Stimulated activated CD8-positive, alpha-beta memory T cell treated with anti-CD3 and anti-CD28 coated beads, Interleukin-2, amount 100 ng/mL, for 48 hours (primary cell): ENCODE data around the gene IFNG.
"Not testable (repeated sequence)": the region's sequence is repeated elsewhere in the genome, so short reads cannot be mapped to it uniquely, and the experiment has no call there.

ENCODE experiments used
- DNase-seq, 2 donors: peaks; one replicate each; pipeline ENCODE4 v3.0.0-alpha.2; 2020; ENCODE audit warnings: low read depth in 2 of 2

Gene IFNG

DNA sequence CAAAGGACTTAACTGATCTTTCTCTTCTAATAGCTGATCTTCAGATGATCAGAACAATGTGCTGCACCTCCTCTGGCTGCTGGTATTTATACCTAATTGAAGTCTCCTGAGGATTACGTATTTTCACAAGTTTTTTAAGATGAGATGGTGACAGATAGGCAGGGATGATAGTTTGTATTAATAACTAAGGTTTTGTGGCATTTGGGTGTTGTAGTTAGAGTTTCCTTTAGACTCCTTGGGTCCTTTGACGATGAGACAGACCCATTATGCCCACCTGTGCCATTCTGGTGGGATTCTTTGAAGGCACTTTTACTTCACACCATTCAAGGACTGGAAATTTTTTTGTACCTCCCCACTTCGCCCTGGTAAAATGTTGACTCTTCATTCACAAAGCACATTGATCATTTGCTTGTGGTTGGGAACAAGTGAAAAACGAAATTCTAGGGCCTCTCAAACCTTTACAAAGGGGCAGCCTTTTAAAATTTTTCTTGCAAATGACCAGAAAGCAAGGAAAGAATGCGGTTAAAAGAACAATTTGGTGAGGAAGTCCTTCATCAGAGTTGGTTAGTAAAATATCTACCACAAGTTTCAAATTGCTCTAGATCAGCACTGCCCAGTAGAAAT, at the start of gene IFNG:
TSS of gene IFNG (minus strand) at position 60 of the 624 bp plus-strand sequence. CDS start 125 bp downstream, outside the sequence.
- DNase-seq, result no peak

DNA sequence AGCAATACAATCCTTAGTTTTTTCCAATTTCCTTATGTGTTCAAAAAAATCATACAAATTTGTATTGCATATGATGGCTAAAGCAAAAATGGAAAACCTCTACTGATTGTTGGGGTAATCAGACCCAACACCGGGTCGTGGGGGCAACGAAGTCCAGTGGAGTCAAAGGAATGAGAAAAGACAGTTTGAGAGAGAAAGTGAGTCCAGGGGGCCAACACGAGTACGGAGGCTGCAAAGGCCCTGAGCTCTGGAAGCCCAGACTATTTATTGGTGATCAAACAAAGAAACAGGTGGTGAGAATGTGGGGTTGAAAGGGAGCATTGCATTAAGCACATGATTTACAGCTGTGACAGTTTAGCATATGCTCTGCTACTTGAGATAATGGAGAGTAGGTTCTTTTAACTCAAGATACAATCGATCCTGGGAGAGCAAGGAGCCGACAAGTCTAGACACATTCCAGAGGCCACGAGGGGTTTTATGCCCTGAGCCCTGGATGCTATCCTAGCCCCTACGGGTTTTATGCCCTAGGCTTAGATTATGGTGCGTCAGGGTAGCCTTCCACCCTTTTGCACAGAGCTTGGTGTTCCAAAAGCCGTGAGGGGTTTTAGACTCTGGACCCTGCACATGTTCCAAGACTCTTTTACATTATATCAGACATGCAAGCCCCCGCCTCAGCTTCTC, 49.6 kb upstream of the IFNG start:
- not testable (repeated sequence) for DNase-seq

DNA sequence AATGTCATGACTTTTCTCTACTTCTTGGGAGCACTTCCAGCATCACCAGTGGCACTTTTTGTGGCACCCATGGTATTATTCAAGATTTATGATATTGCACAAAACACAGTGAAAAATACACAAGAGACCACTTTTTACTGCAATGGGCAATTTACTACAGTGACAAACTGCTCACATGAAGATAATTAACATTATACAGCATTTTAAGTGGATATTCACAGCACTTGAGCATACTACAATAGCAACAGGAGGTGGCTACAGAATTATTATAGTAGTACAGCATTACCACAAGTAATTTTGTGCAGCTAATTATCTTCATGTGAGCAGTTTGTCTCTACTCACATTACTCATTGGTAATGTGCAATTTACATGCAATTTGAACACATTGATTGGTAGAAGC, 47.7 kb upstream of the IFNG start:
- DNase-seq, result no peak

DNA sequence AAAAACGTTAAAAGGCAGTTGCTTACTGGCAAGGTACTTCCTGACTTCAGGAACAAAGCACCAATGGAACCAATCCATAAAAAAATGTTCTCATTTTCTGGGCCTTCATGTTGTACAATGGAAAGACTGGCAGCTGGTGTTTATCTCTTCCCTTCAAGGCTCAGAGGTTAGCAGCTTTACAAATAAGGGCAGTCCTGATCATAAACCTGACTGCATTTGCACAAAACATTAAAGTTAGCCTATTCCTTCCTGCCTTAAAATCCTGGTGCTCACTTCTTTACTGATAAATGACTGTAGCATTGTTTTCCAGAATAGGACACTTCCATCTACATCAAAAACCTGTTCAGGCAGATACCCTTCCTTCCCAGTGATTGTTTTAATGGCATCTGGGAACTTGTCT, 46.9 kb upstream of the IFNG start:
- DNase-seq, result no peak

DNA sequence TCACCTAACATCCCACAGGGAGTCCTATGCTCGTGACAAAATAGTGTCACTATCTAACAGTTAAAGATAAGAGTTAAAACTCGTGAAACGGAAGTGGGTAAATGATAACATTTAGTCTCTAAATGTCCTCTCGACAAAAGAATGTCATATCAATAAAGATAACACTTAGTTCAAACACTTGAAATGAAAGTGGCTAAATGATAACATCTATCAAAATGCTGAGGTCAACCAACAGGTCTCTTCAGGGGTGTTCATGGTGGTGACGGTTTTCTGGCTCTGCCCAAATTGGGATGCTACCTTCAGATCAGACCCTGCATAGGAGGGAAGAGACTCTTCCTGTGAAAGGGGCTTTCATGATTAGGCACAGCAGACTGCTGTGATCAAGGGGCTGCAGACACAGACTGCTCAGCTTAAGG, 43.9 kb upstream of the IFNG start:
- no peak for DNase-seq

DNA sequence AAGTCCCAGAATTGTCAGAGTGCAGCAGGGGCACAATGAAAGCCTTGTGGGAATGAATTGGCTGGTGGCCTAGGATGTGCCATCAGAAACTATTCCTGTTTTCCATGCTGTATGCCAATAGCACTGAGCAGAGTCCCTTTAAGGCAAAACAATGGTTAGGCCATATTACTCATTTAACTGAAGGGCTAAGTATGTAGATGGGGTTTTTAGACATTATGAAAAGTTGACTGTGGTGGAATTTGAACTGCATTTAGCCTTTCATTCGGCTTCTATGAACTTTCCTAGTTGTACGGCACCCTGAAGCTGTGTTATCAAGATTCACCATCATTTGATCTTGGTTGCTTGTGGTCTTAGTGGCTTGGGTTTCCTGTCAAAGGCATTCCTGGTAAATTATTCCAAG, 41.3 kb upstream of the IFNG start:
- no peak for DNase-seq

DNA sequence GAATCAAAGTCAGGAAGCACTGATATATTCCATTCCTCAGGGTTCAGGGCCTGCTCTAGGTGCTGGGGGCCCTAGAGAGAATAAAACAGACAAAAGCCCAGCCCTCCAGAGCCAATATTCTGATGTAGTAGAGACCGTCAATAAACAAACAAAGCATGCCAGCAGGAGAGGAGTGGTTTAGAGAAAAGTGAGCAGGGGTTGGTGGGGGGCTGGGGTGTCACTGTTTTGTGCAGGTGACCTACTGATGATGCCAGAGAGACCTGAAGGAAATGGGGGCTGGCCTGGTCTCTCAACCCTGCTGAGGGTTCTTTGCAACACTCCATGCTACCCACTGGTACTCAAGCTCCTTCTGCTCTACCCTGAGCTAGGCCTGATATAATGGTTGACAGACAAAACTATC, 39.6 kb upstream of the IFNG start:
- no peak for DNase-seq

DNA sequence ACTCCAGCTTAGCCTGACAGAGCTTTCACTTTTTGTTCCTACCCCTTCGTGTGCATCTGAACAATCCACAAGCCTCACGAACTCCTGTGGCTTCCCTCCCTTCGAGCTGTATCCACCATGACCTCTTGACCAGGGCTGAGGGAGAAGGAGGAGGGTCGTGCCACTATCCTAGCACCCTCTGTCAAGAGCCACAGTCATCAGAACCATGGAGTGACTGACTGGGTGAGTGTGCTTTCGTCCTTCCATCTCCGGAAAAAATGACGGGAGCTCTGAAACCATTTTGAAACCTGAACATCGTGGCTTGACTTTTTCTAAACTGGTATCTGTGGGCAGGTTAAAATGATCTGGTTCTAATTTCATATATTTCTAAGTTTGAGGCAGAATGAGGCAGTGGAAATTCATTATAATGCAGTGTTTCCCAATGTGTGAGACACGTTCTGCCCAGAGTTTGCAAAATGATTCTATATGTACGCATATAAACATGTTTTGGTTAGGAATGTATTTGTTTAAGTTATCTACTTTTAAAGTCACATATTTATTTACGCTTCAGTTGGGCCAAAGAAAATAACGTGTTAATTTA, 39.1 kb upstream of the IFNG start:
- no peak for DNase-seq

DNA sequence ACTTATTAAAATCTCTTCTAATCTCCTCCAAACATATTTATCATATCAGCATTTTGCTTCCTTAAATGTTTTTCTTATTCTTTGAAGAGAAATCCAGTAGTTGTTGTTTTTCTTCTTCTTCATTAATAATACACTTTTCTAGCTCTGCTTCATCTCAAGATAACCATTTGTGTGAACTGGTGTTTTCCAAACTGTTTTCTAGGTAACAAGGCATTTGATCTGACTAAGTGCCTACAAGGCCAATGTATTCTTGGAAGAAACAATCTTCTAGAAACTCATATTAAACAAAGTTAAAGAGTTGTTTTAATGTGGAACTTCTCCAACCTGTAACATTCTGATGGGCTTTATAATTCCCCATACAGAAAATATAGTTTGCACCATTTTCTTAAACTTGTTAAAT, 30.8 kb upstream of the IFNG start:
- no peak for DNase-seq

DNA sequence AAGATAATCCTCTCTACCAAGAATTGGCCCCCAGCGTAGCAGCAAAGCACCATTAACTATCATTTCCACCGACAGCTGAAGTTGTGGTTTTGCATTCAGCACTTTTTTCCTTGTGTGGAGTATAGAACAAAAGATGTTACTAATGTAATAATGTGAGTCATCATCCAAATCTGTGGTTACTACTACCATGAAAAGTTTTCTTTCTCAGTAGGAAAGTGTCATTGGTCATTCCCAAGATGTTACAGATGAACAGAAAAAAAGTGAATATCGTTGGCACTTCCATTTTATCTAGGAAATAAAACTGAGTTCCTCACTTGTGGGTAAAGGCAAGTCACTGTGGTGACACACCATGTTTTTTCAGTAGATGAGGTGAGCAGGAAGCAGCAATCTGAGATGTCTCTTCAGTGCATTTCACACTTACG, 30.3 kb upstream of the IFNG start:
- no peak for DNase-seq

DNA sequence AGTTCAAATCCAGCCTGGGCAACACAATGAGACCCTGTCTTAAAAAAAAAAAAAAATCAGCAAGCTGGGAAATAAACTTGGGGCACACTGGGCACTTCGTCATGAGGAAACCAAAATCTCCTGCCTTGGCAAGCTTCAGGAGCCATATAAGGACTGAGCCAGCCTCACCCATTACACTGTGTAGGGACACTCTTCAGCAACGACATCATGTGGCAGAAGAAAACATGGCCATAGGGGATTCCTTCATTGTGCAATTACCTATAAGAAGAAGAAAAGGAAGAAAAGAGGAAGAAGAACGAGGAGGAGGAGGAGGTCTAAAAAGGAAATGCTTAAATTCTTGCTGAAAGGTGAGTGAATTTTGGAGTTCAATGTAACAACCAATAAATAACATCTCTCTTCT, 26.1 kb upstream of the IFNG start:
- no peak for DNase-seq

DNA sequence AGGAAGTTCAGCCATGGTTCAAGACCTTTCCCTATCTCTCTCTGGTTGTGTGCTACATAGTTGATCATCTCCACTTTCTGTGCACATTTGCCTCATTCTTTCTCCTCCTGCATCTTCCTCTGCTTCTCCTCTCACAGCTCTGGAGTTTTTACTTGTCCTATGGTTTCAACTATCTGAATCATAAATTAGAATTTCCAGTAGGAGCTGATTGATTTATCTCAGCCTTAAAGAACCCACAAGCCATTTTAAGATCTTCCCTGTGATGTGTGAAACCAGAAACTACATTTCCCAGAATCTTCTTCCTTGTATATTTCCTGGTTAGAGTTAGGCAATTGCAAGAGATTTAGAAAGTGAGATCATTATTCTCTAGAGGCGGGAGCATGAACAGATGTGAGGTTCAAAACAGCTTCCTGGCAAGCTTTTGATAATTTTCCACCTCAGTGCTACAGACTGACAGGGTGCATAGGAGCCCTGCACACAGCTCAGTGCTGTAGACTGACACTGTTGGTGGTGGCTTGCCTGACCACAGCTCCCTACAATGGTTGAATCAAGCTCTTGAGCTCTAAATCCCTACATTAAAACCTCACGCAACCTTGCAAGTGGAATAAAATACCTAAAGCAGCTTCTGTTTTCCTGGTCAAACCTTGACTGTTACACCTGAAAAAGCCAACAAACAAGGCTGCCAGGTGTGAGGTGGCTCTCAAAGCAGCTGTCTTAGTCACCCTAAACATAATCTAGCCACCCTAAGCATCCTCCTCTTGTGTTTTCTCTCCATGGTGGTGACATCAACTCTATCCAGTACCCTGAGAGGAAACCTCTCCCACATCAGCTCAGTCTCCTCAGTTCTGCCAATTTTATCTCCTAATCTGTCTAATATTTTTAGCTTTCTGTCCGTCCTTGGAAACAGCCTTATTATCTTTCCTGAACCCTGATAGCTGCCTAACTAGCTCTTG, 21.5 kb upstream of the IFNG start:
- DNase-seq, result no peak

DNA sequence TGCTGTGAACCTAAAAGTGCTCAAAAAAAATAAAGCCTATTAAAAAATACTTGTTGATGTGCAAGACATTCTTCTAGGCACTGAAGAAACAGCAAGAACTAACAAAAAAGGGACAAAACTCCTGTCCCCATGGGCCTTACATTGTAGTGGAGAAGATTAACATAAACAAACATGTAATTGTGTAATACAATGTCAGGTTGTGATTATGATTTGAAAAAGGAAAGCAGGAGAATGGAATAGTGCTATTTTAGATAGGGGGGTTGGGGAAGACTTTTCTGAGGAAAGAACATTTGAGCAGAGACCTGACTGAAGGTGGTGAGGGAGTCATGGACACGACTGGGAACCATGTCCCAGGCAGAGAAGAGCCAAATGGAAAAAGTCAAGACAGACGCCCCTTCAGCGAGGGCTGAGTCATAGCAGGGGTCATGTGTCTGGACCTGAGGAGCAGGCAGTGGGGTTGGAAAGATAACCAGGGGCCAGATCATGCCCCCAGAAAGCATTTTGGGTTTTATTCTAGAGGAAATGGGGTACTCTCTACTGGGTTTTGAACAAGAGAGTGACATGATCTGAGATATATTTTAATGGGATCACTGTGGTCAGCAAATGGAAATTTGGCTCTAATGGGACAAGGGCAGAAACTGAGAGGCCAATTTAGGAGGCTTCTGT, 19.4 kb upstream of the IFNG start:
- DNase-seq, result no peak

DNA sequence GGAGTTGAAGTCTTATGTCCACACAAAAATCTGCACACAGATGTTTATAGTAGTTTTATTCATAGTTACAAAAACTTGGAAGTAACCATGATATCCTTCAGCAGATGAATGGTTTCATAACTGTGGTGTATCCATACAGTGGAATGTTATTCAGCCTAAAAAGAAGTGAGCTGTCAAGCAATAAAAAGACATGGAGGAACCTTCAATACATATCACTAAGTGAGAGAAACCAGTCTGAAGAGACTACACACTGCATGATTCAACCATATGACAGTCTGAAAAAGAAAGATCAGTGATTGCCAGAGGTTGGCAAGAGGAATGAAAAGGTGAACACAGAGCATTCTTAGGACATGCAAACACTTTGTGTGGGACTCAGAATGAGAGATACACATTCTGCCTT, 18.6 kb upstream of the IFNG start:
- DNase-seq, result no peak

DNA sequence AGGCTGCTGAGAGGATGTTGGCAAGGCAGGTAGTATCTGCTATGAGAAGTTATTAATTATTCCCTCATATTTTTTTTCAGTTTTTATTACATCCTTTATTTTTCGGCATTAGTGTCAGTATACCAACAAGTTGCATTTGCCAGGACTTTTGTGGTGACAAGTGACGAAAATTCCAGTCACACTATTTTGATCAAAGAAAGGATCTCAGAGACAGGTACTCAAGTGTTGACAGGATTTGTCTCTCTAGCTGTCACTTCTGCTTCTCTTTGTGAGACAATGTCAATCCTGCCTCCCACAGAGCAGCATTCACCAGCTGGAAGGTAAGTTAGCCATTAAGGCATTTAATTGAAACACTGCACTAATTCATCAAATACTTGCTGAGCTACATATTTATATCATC, 18.0 kb upstream of the IFNG start:
- DNase-seq, result no peak

DNA sequence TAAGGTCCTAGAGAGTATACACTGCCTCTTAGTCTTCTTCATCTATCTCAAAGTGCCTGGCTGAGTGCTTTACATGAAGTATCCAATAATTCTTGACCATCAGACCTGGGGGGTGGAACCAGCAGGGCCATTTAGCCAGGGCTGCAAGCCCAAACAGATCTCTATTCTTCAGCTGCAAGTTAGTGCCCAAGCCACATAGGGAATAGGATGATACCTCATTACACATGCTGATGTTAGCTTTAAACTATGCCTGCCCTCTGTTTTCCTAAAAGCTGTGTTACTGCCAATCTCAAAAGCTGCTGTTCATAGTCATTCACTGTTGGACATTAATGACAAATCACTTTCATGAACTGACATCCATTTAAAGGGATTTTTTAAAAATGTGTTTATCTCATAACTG, 16.7 kb upstream of the IFNG start:
- no peak for DNase-seq

DNA sequence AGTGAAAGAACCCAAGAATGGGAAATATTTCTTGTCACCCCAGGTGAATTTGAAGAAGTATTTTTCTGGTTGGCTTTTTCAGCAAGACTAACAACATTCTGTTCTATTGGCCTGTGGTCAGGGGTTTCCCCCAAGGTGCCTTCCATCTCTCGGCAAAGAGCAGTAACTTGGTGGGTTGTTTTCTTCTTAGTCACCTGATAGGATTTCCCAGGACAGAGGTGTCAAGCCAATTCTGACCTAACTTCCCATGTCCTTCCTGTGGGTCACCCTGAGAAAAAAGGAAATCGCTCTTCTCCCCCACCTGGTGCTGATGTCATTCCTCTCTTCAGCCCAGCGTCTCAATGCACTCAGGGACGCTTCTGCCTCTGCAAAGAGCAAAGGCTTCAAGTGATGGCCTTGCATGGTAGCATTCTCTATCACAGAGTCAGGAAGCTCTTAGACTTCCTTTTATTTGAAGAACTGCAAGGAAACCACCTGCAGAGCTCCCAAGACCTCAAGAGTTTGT, 16.1 kb upstream of the IFNG start:
- DNase-seq, result peak; percentile 33 to 44

DNA sequence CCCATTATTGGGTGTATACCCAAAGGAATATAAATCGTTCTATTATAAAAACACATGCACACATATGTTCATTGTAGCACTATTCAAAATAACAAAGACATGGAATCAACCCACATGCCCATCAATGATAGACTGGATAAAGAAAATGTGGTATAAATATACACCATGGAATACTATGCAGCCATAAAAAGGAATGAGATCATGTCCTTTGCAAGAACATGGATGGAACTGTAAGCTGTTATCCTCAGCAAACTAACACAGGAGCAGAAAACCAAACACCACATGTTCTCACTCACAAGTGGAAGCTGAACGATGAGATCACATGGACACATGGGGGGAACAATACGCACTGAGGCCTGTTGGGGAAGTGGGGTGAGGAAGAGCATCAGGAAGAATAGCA, 15.2 kb upstream of the IFNG start:
- not testable (repeated sequence) for DNase-seq

DNA sequence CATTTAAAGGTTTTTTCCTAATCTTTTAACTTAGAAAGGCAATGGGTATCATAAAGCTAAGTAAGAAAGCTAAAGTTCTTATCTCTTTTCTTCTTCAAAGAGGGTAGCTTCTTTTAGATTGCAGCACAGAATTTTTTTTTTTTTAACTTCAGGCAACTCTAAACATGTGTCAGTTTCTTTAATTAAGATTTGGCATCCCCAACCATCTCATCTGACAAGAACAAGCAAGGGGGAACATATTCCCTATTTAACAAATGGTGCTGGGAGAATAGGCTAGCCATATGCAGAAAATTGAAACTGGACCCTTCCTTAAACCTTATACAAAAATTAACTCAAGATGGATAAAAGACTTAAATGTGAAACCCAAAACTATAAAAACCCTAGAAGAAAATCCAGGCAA, 14.3 kb upstream of the IFNG start:
- DNase-seq, result no peak

DNA sequence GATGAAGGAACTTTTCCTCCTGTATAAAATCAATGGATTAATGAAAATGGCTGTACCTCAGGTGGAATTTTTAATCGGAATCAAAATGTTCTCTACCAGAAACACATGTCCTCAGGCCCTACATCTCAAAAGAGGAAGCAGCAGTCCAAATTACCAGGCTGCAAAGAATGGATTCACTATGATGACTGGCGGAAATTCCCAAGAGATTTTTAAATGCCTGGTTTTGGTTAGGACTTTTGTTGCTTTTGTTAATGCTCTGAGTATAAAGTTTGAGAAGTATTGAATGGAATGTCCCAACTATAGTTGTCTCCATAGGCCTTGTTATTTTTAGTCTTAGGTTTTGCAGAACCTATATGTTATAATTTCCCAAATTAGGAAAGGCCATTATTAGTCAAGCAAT, 11.2 kb upstream of the IFNG start:
- DNase-seq, result no peak

DNA sequence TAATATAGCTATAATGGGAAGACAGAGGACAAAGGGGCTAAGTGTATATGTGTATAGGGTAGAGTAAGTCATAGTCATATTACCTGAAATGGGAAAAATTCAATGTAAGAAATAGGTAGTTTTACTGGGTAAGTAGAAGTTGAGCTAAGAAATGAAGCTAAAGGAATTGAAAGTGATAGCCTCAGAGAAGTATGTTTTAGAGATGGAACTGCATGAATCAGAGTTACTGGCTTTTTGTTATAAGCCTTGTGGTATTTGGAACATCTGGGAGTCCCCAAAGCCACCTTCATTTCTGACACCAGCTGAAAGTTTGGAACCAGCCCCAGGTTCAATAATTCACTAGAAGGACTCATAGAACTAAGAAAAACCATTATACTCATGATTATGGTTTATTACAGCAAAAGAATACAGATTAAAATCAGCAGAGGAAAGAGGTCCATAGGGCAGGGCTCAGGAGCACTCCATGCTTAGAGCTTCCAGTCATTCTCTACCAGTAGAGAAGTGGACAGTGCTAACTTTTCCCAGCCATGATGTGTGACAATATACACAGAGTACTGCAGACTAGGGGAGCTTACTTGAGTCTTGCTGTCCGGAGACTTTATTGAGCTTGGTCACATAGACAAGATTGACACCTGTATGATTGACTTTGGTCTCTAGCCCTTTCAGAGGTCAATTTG, 9.8 kb upstream of the IFNG start:
- no peak for DNase-seq
